Activated CD4-positive, alpha-beta T cell treated with anti-CD3 and anti-CD28 coated beads for 36 hours (primary cell): ENCODE data around the gene MATK. TPM values are rescaled to one million over a fixed set of nuclear protein-coding genes. Genes with fewer than 3 reads are reported as not detected.
A peak's percentile ranks its signal among the peaks of the same experiment; 100 is the strongest.

ENCODE experiments used
- ATAC-seq: fragments of 200-7000 bp; cut with Tn5 transposase; one replicate; pipeline ENCODE4 v1.10.0; 2021; ENCODE audit warnings: mild to moderate bottlenecking, moderate library complexity
- CTCF ChIA-PET: fragments of 350-600 bp; sonication (Branson Sonifier 250); formaldehyde crosslinking; loops from one replicate; lab custom pipeline; 2021; ENCODE audit warnings: antibody characterized with exemption; lab: Charles Lee
- POLR2A ChIA-PET: fragments of 350-600 bp; sonication (Branson Sonifier 250); formaldehyde crosslinking; loops from one replicate; lab custom pipeline; 2021; ENCODE audit warnings: antibody characterized with exemption, inconsistent platforms; lab: Charles Lee
- DNase-seq: peaks from one replicate; pipeline ENCODE4 v3.0.0-alpha.2; 2020
- H3K27ac Mint-ChIP-seq: one replicate; pipeline ENCODE4 v1.8.0; 2021; ENCODE audit warnings: mixed read lengths
- H3K27me3 Mint-ChIP-seq: one replicate; pipeline ENCODE4 v1.8.0; 2021; ENCODE audit warnings: mixed read lengths
- H3K36me3 Mint-ChIP-seq: one replicate; pipeline ENCODE4 v1.8.0; 2021; ENCODE audit warnings: low read depth, mixed read lengths
- H3K4me1 Mint-ChIP-seq: one replicate; pipeline ENCODE4 v1.8.0; 2021; ENCODE audit warnings: mixed read lengths
- H3K4me3 Mint-ChIP-seq: one replicate; pipeline ENCODE4 v1.8.0; 2021; ENCODE audit warnings: mild to moderate bottlenecking, moderate library complexity, mixed read lengths
- H3K9me3 Mint-ChIP-seq: one replicate; pipeline ENCODE4 v1.8.0; 2021; ENCODE audit warnings: low read depth, mixed read lengths
- intact Hi-C, 2 experiments: fragments of 100-400 bp; cut with DNase I in 1 of 2; cut with micrococcal nuclease in 1 of 2; formaldehyde crosslinking; loops; one replicate each; pipeline versions ENCODE4 v1.14.2 to v1.15.1; 2022 to 2024; cut with DNase I, micrococcal nuclease
- total RNA-seq, 2 experiments: library from RNA; stranded (reverse); gene quantifications; one replicate each; pipeline ENCODE4 v1.2.3, GENCODE V29; 2021

Gene MATK
- total RNA-seq, 2 experiments from 2014 or later: 24.3 to 30.1 TPM

- Mint-ChIP-seq H3K4me1 (peaks cover 12% of the 10 kb centered on the region), H3K27ac (no peak overlapping the region), H3K9me3 (no peaks in the 10 kb centered on the region), H3K36me3 (no peaks in the 10 kb centered on the region), H3K4me3 (no peak overlapping the region), H3K27me3 (no peaks in the 10 kb centered on the region)
- POLR2A ChIA-PET: no interaction called here
- CTCF ChIA-PET: no interaction called here
- intact Hi-C loops: no loop called here
- ATAC-seq (peak; percentile 49), DNase-seq (no peak)
Measured at GRCh38 chr19:3743486-3743885, 42.7 kb downstream of the MATK start.

- intact Hi-C loops: no loop called here
- no peaks in the 10 kb centered on the region for H3K9me3 Mint-ChIP-seq
- CTCF ChIA-PET: interaction anchor here (1.2 kb wide), 1 partner anchor 20 kb away, joined by 3 read pairs; no protein-coding TSS in a partner anchor
- ATAC-seq: no peak
- H3K27me3 Mint-ChIP-seq: no peaks in the 10 kb centered on the region
- no peak overlapping the region for H3K27ac Mint-ChIP-seq
- POLR2A ChIA-PET: no interaction called here
- H3K4me3 Mint-ChIP-seq: no peak overlapping the region
- peaks cover 1% of the 10 kb centered on the region for H3K36me3 Mint-ChIP-seq
- DNase-seq: no peak
- H3K4me1 Mint-ChIP-seq: peaks cover 14% of the 10 kb centered on the region
Measured at GRCh38 chr19:3740431-3740830, 45.8 kb downstream of the MATK start.

GRCh38 chr19:3738477-3739220 is 47.5 kb downstream of the MATK start:
- ATAC-seq (no peak), DNase-seq (no peak)
- Mint-ChIP-seq H3K9me3 (no peaks in the 10 kb centered on the region), H3K36me3 (peaks cover 1% of the 10 kb centered on the region), H3K27me3 (no peaks in the 10 kb centered on the region), H3K4me3 (no peak overlapping the region), H3K4me1 (peaks cover 14% of the 10 kb centered on the region), H3K27ac (no peak overlapping the region)
- CTCF ChIA-PET: interaction anchor here (0.6 kb wide), 1 partner anchor 27 kb away, joined by 5 read pairs; no protein-coding TSS in a partner anchor
- intact Hi-C loops: no loop called here
- POLR2A ChIA-PET: no interaction called here

- intact Hi-C loops: no loop called here
- ChIA-PET CTCF (no interaction called here), POLR2A (no interaction called here)
- no peak for DNase-seq
- Mint-ChIP-seq H3K27ac (no peak overlapping the region), H3K27me3 (no peaks in the 10 kb centered on the region), H3K36me3 (peaks cover 1% of the 10 kb centered on the region), H3K4me3 (no peak overlapping the region), H3K4me1 (peaks cover 14% of the 10 kb centered on the region), H3K9me3 (no peaks in the 10 kb centered on the region)
- no peak for ATAC-seq
Measured at GRCh38 chr19:3737487-3738205, 48.5 kb downstream of the MATK start.

- ChIA-PET CTCF (no interaction called here), POLR2A (interaction anchor here (0.6 kb wide), 1 partner anchor 109 kb away, joined by 5 read pairs; no protein-coding TSS in a partner anchor)
- Mint-ChIP-seq H3K9me3 (no peaks in the 10 kb centered on the region), H3K4me1 (peaks cover 14% of the 10 kb centered on the region), H3K27ac (no peak overlapping the region), H3K4me3 (no peak overlapping the region), H3K27me3 (no peaks in the 10 kb centered on the region), H3K36me3 (peaks cover 1% of the 10 kb centered on the region)
- ATAC-seq: no peak
- no peak for DNase-seq
- intact Hi-C loops: no loop called here
Measured at GRCh38 chr19:3736106-3736724, 50.0 kb downstream of the MATK start.

- POLR2A ChIA-PET: interaction anchor here (0.7 kb wide), 1 partner anchor 37 kb away, joined by 3 read pairs; no protein-coding TSS in a partner anchor
- no peak overlapping the region for H3K27ac Mint-ChIP-seq
Measured at GRCh38 chr19:3734310-3734600, 51.9 kb downstream of the MATK start.

GRCh38 chr19:3733549-3734309 is 52.5 kb downstream of the MATK start:
- H3K27me3 Mint-ChIP-seq: no peaks in the 10 kb centered on the region
- CTCF ChIA-PET: interaction anchor here (0.6 kb wide), 1 partner anchor 443 kb away, joined by 3 read pairs; no protein-coding TSS in a partner anchor
- intact Hi-C loops: no loop called here
- DNase-seq (no peak), ATAC-seq (no peak)
- POLR2A ChIA-PET: no interaction called here
- H3K9me3 Mint-ChIP-seq: no peaks in the 10 kb centered on the region
- H3K36me3 Mint-ChIP-seq: peaks cover 1% of the 10 kb centered on the region
- H3K4me1 Mint-ChIP-seq: peaks cover 4% of the 10 kb centered on the region
- no peak overlapping the region for H3K27ac Mint-ChIP-seq
- H3K4me3 Mint-ChIP-seq: no peak overlapping the region

More at GRCh38 chr19:3734310-3734600, 51.9 kb downstream of the MATK start:
- CTCF ChIA-PET: interaction anchor here (0.6 kb wide), 1 partner anchor 443 kb away, joined by 3 read pairs; no protein-coding TSS in a partner anchor
- no peaks in the 10 kb centered on the region for H3K27me3 Mint-ChIP-seq
- peaks cover 1% of the 10 kb centered on the region for H3K36me3 Mint-ChIP-seq
- peaks cover 8% of the 10 kb centered on the region for H3K4me1 Mint-ChIP-seq
- no peak overlapping the region for H3K4me3 Mint-ChIP-seq
- no peaks in the 10 kb centered on the region for H3K9me3 Mint-ChIP-seq
- ATAC-seq (no peak), DNase-seq (no peak)
- intact Hi-C loops: no loop called here

- Mint-ChIP-seq H3K4me1 (peaks cover 3% of the 10 kb centered on the region), H3K27me3 (no peaks in the 10 kb centered on the region), H3K9me3 (no peaks in the 10 kb centered on the region), H3K27ac (no peak overlapping the region), H3K36me3 (peaks cover 1% of the 10 kb centered on the region), H3K4me3 (no peak overlapping the region)
- intact Hi-C loops: no loop called here
- no peak for ATAC-seq
- ChIA-PET POLR2A (interaction anchor here (0.6 kb wide), 1 partner anchor 17 kb away, joined by 4 read pairs; no protein-coding TSS in a partner anchor), CTCF (interaction anchor here (0.6 kb wide), 1 partner anchor 126 kb away, joined by 3 read pairs; no protein-coding TSS in a partner anchor)
- DNase-seq: no peak
Measured at GRCh38 chr19:3732108-3732507, 54.1 kb downstream of the MATK start.

GRCh38 chr19:3730457-3730958 is 55.7 kb downstream of the MATK start:
- intact Hi-C loops: no loop called here
- DNase-seq (no peak), ATAC-seq (no peak)
- Mint-ChIP-seq H3K9me3 (no peaks in the 10 kb centered on the region), H3K4me3 (no peak overlapping the region), H3K27me3 (no peaks in the 10 kb centered on the region), H3K27ac (no peak overlapping the region), H3K4me1 (peaks cover 3% of the 10 kb centered on the region), H3K36me3 (no peaks in the 10 kb centered on the region)
- CTCF ChIA-PET: interaction anchor here (0.6 to 1.2 kb wide), 2 partner anchors 92 to 184 kb away, joined by 3 to 4 read pairs; no protein-coding TSS in a partner anchor
- POLR2A ChIA-PET: no interaction called here
